ENCODE measurements around the gene NEUROG3. TPM values are rescaled to one million over a fixed set of nuclear protein-coding genes. Genes with fewer than 3 reads are reported as not detected.

The NEUROG3 gene
- total RNA-seq, 1 experiment from 2014 or later, result not detected

- H3K27ac ChIP-seq (ENCODE audit: low read length), result no peak overlapping the region
- intact Hi-C loops (cut with micrococcal nuclease; ENCODE audit: unreplicated experiment) (no loop called here), in situ Hi-C loops (cut with HindIII; ENCODE audit: low pct_unique_long_range_greater_than_20kb, low sequenced_read_pairs) (no loop called here)
- ChIA-PET CTCF (no interaction called here), POLR2A (no interaction called here)
- ATAC-seq, result no peak
- no peak for DNase-seq (ENCODE audit: low read depth, low spot score)
- no TSS peak for BruUV-seq (replicated peaks)
- no peaks in the 10 kb centered on the region for H3K9me3 ChIP-seq (ENCODE audit: control insufficient read depth, insufficient read depth, low read depth, low read length)
- peaks cover 60% of the 10 kb centered on the region for H3K27me3 ChIP-seq (ENCODE audit: control insufficient read depth, insufficient read depth, low read length)
- H3K4me1 ChIP-seq (ENCODE audit: control insufficient read depth, insufficient read depth, low read length), result peaks cover 20% of the 10 kb centered on the region
- no peak overlapping the region for H3K4me3 ChIP-seq (ENCODE audit: low read depth in 2 of 2, low read length in 2 of 2)
- TF ChIP-seq TCF7L2 (IDR thresholded peaks at IDR 0.05; ENCODE audit: low read depth, low read length), result no peak
- no peak for TF ChIP-seq SIN3A (IDR thresholded peaks at IDR 0.05; ENCODE audit: borderline replicate concordance, insufficient read depth, low read depth, low read length)
- TF ChIP-seq REST (IDR thresholded peaks at IDR 0.05; ENCODE audit: insufficient read depth in 1 of 2, low read depth in 2 of 2, low read length in 1 of 2), result no peak
- TF ChIP-seq POLR2AphosphoS5 (IDR thresholded peaks at IDR 0.05; ENCODE audit: low read depth, low read length), result no peak
- TF ChIP-seq, protein P1, sequence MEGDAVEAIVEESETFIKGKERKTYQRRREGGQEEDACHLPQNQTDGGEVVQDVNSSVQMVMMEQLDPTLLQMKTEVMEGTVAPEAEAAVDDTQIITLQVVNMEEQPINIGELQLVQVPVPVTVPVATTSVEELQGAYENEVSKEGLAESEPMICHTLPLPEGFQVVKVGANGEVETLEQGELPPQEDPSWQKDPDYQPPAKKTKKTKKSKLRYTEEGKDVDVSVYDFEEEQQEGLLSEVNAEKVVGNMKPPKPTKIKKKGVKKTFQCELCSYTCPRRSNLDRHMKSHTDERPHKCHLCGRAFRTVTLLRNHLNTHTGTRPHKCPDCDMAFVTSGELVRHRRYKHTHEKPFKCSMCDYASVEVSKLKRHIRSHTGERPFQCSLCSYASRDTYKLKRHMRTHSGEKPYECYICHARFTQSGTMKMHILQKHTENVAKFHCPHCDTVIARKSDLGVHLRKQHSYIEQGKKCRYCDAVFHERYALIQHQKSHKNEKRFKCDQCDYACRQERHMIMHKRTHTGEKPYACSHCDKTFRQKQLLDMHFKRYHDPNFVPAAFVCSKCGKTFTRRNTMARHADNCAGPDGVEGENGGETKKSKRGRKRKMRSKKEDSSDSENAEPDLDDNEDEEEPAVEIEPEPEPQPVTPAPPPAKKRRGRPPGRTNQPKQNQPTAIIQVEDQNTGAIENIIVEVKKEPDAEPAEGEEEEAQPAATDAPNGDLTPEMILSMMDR (IDR thresholded peaks at IDR 0.05), result no peak
- no peaks in the 10 kb centered on the region for H3K36me3 ChIP-seq (ENCODE audit: control insufficient read depth, insufficient read depth, low read length)
Measured at GRCh38 chr10:69577268-69578232, 4.3 kb upstream of the NEUROG3 start.

- Histone ChIP-seq H3K9me3 (ENCODE audit: control insufficient read depth, insufficient read depth, low read depth, low read length) (no peaks in the 10 kb centered on the region), H3K4me1 (ENCODE audit: control insufficient read depth, insufficient read depth, low read length) (peaks cover 25% of the 10 kb centered on the region), H3K4me3 (ENCODE audit: low read depth in 2 of 2, low read length in 2 of 2) (no peak overlapping the region), H3K36me3 (ENCODE audit: control insufficient read depth, insufficient read depth, low read length) (no peaks in the 10 kb centered on the region), H3K27ac (ENCODE audit: low read length) (no peak overlapping the region), H3K27me3 (ENCODE audit: control insufficient read depth, insufficient read depth, low read length) (peaks cover 70% of the 10 kb centered on the region)
- TF ChIP-seq, protein P1 (IDR thresholded peaks at IDR 0.05), result no peak
- TF ChIP-seq TCF7L2 (IDR thresholded peaks at IDR 0.05; ENCODE audit: low read depth, low read length), result no peak
- no peak for TF ChIP-seq REST (IDR thresholded peaks at IDR 0.05; ENCODE audit: insufficient read depth in 1 of 2, low read depth in 2 of 2, low read length in 1 of 2)
- TF ChIP-seq POLR2AphosphoS5 (IDR thresholded peaks at IDR 0.05; ENCODE audit: low read depth, low read length), result no peak
- no peak for TF ChIP-seq SIN3A (IDR thresholded peaks at IDR 0.05; ENCODE audit: borderline replicate concordance, insufficient read depth, low read depth, low read length)
- BruUV-seq (replicated peaks), result no TSS peak
- CTCF ChIA-PET, result interaction anchor here (1.2 kb wide), 1 partner anchor 168 kb away, joined by 5 read pairs; no protein-coding TSS in a partner anchor
- DNase-seq (ENCODE audit: low read depth, low spot score) (no peak), ATAC-seq (no peak)
- POLR2A ChIA-PET, result interaction anchor here (0.5 kb wide), 1 partner anchor 230 kb away, joined by 5 read pairs; no protein-coding TSS in a partner anchor
- intact Hi-C loops (cut with micrococcal nuclease; ENCODE audit: unreplicated experiment) (no loop called here), in situ Hi-C loops (cut with HindIII; ENCODE audit: low pct_unique_long_range_greater_than_20kb, low sequenced_read_pairs) (no loop called here)
Measured at GRCh38 chr10:69576334-69577011, 3.3 kb upstream of the NEUROG3 start.

Data from Panc1 (cell line).